ENCODE measurements around the gene BCLAF1. TPM values are rescaled to one million over a fixed set of nuclear protein-coding genes. Genes with fewer than 3 reads are reported as not detected.

The BCLAF1 gene
- 160 TPM for total RNA-seq (2013)
- polyA plus RNA-seq (10 to 100 TPM; 32.5 to 75.8 (median 47.0) TPM), polyA minus RNA-seq (51.8 and 74.3 TPM in 2 replicates), total RNA-seq (142 to 443 (median 322) reads per million in 11 experiments)

GRCh38 chr6:136289579-136290409, at the start of gene BCLAF1:
TSS of gene BCLAF1 (minus strand) at chr6:136289846. CDS start at chr6:136279866, 9,980 bp downstream.
- Mint-ChIP-seq H3K27me3 (ENCODE audit: low read depth in 3 of 3) (peaks cover 0 to 3% (median 0%) of the 10 kb centered on the region in 3 donors), H3K4me1 (peaks cover 45% of the 10 kb centered on the region), H3K36me3 (peaks cover 1 to 16% of the 10 kb centered on the region in 2 donors), H3K9me3 (peaks cover 0 to 2% (median 0%) of the 10 kb centered on the region in 7 donors), H3K27ac (peak within 1 kb of the TSS; percentile 100), H3K4me3 (peak within 1 kb of the TSS; percentile 96 to 100)
- Histone ChIP-seq H4K20me1 (ENCODE audit: insufficient read depth, low read length) (peaks cover 42% of the 10 kb centered on the region), H3K79me2 (ENCODE audit: insufficient read depth, low read length) (peaks cover 48% of the 10 kb centered on the region), H3K4me2 (replicated peaks; ENCODE audit: extremely low read depth, low read length, poor library complexity, severe bottlenecking) (peak within 1 kb of the TSS; percentile 80), H3K9ac (ENCODE audit: insufficient read depth, low read length, poor library complexity, severe bottlenecking) (peak within 1 kb of the TSS; percentile 98), H3K4me1 (ENCODE audit: control insufficient read depth in 1 of 2, insufficient read depth in 2 of 2, low read length in 2 of 2) (peaks cover 32 to 53% of the 10 kb centered on the region in 2 donors), H3K4me3 (replicated peaks in 1 of 3; ENCODE audit: low read depth in 2 of 3, low read length in 3 of 3) (peak within 1 kb of the TSS; percentile 75 to 81 (median 76)), H3K27ac (ENCODE audit: low read depth in 1 of 2, low read length in 2 of 2) (peak within 1 kb of the TSS; percentile 99 to 100), H2AFZ (ENCODE audit: insufficient read depth, low read depth, low read length, poor library complexity, severe bottlenecking) (peak within 1 kb of the TSS; percentile 56), H3K36me3 (replicated peaks in 1 of 2; ENCODE audit: control insufficient read depth in 1 of 2, insufficient read depth in 2 of 2, low read length in 2 of 2) (no peaks in the 10 kb centered on the region), H3K27me3 (ENCODE audit: control insufficient read depth in 2 of 2, insufficient read depth in 2 of 2, low read length in 2 of 2) (no peaks in the 10 kb centered on the region), H3K9me3 (replicated peaks in 1 of 2; ENCODE audit: control insufficient read depth in 1 of 2, insufficient read depth in 1 of 2, low read length in 2 of 2) (no peaks in the 10 kb centered on the region)
- WGBS (ENCODE audit: insufficient coverage): under 1% methylated on average over 60 of the region's 60 CpGs
- TF ChIP-seq, protein P1, sequence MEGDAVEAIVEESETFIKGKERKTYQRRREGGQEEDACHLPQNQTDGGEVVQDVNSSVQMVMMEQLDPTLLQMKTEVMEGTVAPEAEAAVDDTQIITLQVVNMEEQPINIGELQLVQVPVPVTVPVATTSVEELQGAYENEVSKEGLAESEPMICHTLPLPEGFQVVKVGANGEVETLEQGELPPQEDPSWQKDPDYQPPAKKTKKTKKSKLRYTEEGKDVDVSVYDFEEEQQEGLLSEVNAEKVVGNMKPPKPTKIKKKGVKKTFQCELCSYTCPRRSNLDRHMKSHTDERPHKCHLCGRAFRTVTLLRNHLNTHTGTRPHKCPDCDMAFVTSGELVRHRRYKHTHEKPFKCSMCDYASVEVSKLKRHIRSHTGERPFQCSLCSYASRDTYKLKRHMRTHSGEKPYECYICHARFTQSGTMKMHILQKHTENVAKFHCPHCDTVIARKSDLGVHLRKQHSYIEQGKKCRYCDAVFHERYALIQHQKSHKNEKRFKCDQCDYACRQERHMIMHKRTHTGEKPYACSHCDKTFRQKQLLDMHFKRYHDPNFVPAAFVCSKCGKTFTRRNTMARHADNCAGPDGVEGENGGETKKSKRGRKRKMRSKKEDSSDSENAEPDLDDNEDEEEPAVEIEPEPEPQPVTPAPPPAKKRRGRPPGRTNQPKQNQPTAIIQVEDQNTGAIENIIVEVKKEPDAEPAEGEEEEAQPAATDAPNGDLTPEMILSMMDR (IDR thresholded peaks at IDR 0.05): no peak
- intact Hi-C loops (cut with micrococcal nuclease): loop anchor here in 1 of 2 donors (5.0 to 10.0 kb wide), 2 partner anchors 37 to 495 kb away; partner anchors contain the start of gene MTFR2
- peak; percentile 100 for DNase-seq

GRCh38 chr6:136338486-136338885, 48.8 kb upstream of the BCLAF1 start:
- Mint-ChIP-seq H3K4me3 (no peak overlapping the region), H3K27me3 (ENCODE audit: low read depth in 3 of 3) (peaks cover 0 to 4% (median 0%) of the 10 kb centered on the region in 3 donors), H3K4me1 (no peaks in the 10 kb centered on the region), H3K9me3 (peaks cover 0 to 1% (median 0%) of the 10 kb centered on the region in 7 donors), H3K27ac (no peak overlapping the region), H3K36me3 (no peaks in the 10 kb centered on the region)
- Histone ChIP-seq H3K79me2 (ENCODE audit: insufficient read depth, low read length) (no peaks in the 10 kb centered on the region), H3K36me3 (replicated peaks in 1 of 2; ENCODE audit: control insufficient read depth in 1 of 2, insufficient read depth in 2 of 2, low read length in 2 of 2) (no peaks in the 10 kb centered on the region), H4K20me1 (ENCODE audit: insufficient read depth, low read length) (no peaks in the 10 kb centered on the region), H3K4me1 (ENCODE audit: control insufficient read depth in 1 of 2, insufficient read depth in 2 of 2, low read length in 2 of 2) (no peaks in the 10 kb centered on the region), H2AFZ (ENCODE audit: insufficient read depth, low read depth, low read length, poor library complexity, severe bottlenecking) (no peak overlapping the region), H3K9me3 (replicated peaks in 1 of 2; ENCODE audit: control insufficient read depth in 1 of 2, insufficient read depth in 1 of 2, low read length in 2 of 2) (no peaks in the 10 kb centered on the region), H3K9ac (ENCODE audit: insufficient read depth, low read length, poor library complexity, severe bottlenecking) (no peak overlapping the region), H3K27ac (ENCODE audit: low read depth in 1 of 2, low read length in 2 of 2) (no peak overlapping the region), H3K4me2 (replicated peaks; ENCODE audit: extremely low read depth, low read length, poor library complexity, severe bottlenecking) (no peak overlapping the region), H3K4me3 (replicated peaks in 1 of 3; ENCODE audit: low read depth in 2 of 3, low read length in 3 of 3) (no peak overlapping the region), H3K27me3 (ENCODE audit: control insufficient read depth in 2 of 2, insufficient read depth in 2 of 2, low read length in 2 of 2) (no peaks in the 10 kb centered on the region)
- TF ChIP-seq, protein P1 (IDR thresholded peaks at IDR 0.05): no peak
- 92% methylated on average over 2 of the region's 4 CpGs for WGBS (ENCODE audit: insufficient coverage)
- intact Hi-C loops (cut with micrococcal nuclease): no loop called here
- no peak for DNase-seq
